22Rv1 (cell line): Measurements from ENCODE around the gene ENTPD2.

Source experiments
- CTCF ChIP-seq: fragments of 450-650 bp; IDR thresholded peaks from 2 replicates; pipeline ENCODE4 v1.5.1; 2017; ENCODE audit warnings: mild to moderate bottlenecking
- ZFX ChIP-seq: fragments of 450-650 bp; IDR thresholded peaks from 2 replicates; pipeline ENCODE4 v1.6.1; 2017; ENCODE audit warnings: antibody characterized with exemption, borderline replicate concordance

GRCh38 chr9:137009217-137009616 lies 44.6 kb downstream of the ENTPD2 start:
- no peak for TF ChIP-seq CTCF
- TF ChIP-seq ZFX = no peak
